NCI-H526 (cell line): ENCODE results near the gene INTS11.

Source experiments
- DNase-seq, 2 experiments: peaks; one replicate each; lab custom pipeline; 2025; lab: John Stamatoyannopoulos, UW

INTS11 gene

GRCh38 chr1:1312450-1313314 is 11.8 kb downstream of the INTS11 start:
- no peak for DNase-seq

- DNase-seq: no peak
Measured at GRCh38 chr1:1311107-1312104, 13.1 kb downstream of the INTS11 start.

GRCh38 chr1:1310476-1311053 is 13.9 kb downstream of the INTS11 start:
- DNase-seq: no peak

- DNase-seq: no peak
Measured at GRCh38 chr1:1310109-1310385, 14.4 kb downstream of the INTS11 start.

- peak in 1 of 2 experiments; percentile 63 for DNase-seq
Measured at GRCh38 chr1:1309251-1310108, 15.0 kb downstream of the INTS11 start.

- no peak for DNase-seq
Measured at GRCh38 chr1:1308756-1309250, 15.7 kb downstream of the INTS11 start.

- DNase-seq: peak; percentile 88 to 95
Measured at GRCh38 chr1:1307923-1308755, 16.3 kb downstream of the INTS11 start, which contains the start of the genes ACAP3 and PUSL1. TSS of gene ACAP3 (minus strand) at chr1:1307930. CDS start at chr1:1307815, 115 bp downstream. TSS of gene PUSL1 (plus strand) at chr1:1308597. CDS start at chr1:1308644, 47 bp downstream.

- DNase-seq: no peak
Measured at GRCh38 chr1:1307261-1307922, 17.1 kb downstream of the INTS11 start.

- DNase-seq: no peak
Measured at GRCh38 chr1:1306661-1307260, 17.7 kb downstream of the INTS11 start.

GRCh38 chr1:1306070-1306660 is 18.3 kb downstream of the INTS11 start:
- peak in 1 of 2 experiments; percentile 49 for DNase-seq

- peak in 1 of 2 experiments; percentile 61 for DNase-seq
Measured at GRCh38 chr1:1305300-1306069, 19.0 kb downstream of the INTS11 start.

GRCh38 chr1:1304331-1305299 is 19.8 kb downstream of the INTS11 start:
- peak; percentile 61 to 88 for DNase-seq

GRCh38 chr1:1303736-1304135 is 20.7 kb downstream of the INTS11 start:
- DNase-seq: no peak

GRCh38 chr1:1302951-1303509 is 21.4 kb downstream of the INTS11 start:
- no peak for DNase-seq

GRCh38 chr1:1302006-1302430 is 22.4 kb downstream of the INTS11 start:
- DNase-seq: no peak

GRCh38 chr1:1300352-1300739 is 24.1 kb downstream of the INTS11 start:
- no peak for DNase-seq
